H1 (cell line): ENCODE results near the gene PCNX3. TPM values are rescaled to one million over a fixed set of nuclear protein-coding genes. Genes with fewer than 3 reads are reported as not detected.

Experiments
- BCL11A ChIP-seq, 2 experiments: IDR thresholded peaks; one replicate each; pipeline ENCODE4 v1.6.1; 2011; ENCODE audit warnings: low read depth in 2 of 2, low read length in 2 of 2, mild to moderate bottlenecking in 2 of 2
- GABPA ChIP-seq: IDR thresholded peaks from 2 replicates; pipeline ENCODE4 v1.6.1; 2011; ENCODE audit warnings: mild to moderate bottlenecking, low read length, moderate library complexity, borderline replicate concordance; ENCODE audit not compliant: insufficient read depth
- polyA plus RNA-seq, 7 experiments: library from polyadenylated mRNA; depleted of rRNA in 3 of 7; stranded (reverse) in 5 of 7; unstranded in 2 of 7; fragments of >200 nt in 5 of 7; fragments of 200-250 nt in 2 of 7; gene quantifications; 1 replicate in 5 of 7; 2 replicates in 1 of 7; 4 replicates in 1 of 7; pipeline versions ENCODE4 v1.2.1 to v1.2.3, GENCODE V29; 2011 to 2013; ENCODE audit warnings: missing spikeins in 2 of 7, mixed read lengths in 2 of 7
- total RNA-seq: library from RNA; stranded (reverse); fragmentation: NEBNext Ultra II Directional; extraction: Animal tissue kit (Norgen Biotek cat#: 25700); gene quantifications from 2 replicates; pipeline ENCODE4 v1.2.1, GENCODE V29; 2021

The PCNX3 gene
- total and polyA plus RNA-seq, 2 of the 8 experiments (the other 6 are each of a cell fraction or from before 2014, with no cell fraction given): 27.2 to 38.8 TPM

DNA sequence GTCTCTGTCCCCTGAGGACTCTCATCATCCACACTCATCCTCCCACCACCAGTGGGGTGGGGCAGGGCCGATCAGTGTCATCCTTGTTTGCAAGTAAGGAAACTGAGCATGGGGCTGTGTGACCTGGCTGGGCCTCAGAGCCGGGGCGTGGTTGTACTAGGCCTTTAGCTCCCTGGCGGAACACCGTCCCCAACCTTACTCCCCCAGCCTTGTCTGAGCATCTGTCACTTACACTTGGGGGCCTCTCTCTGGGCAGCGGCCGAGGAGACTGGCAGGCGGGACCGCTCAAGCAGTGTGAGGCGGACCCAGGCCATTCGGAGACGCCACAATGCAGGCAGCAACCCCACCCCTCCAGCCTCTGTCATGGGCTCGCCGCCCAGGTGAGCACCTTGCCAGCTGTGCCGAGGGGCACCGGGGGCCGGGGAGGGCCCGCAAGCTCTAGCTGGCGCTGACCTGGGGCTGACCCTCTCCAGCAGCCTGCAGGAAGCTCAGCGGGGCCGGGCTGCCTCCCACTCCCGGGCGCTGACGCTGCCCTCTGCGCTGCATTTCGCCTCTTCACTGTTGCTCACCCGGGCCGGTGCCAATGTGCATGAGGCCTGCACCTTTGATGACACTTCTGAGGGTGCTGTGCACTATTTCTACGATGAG, 3.8 kb downstream of the PCNX3 start (continued):
- TF ChIP-seq BCL11A (IDR thresholded peaks at IDR 0.05; ENCODE audit: low read depth in 2 of 2, low read length in 2 of 2) (no peak), GABPA (no peak)
